HG02981 (cell line): ENCODE data around the gene TLR10.
"Not testable (repeated sequence)": the region's sequence is repeated elsewhere in the genome, so short reads cannot be mapped to it uniquely, and the experiment has no call there.

ENCODE experiments used
- ATAC-seq: cut with Tn5 transposase; IDR thresholded peaks from one replicate; pipeline ENCODE4 v1.9.1; 2021; ENCODE audit warnings: mild to moderate bottlenecking, moderate library complexity; ENCODE audit not compliant: unreplicated experiment

The TLR10 gene, protein sequence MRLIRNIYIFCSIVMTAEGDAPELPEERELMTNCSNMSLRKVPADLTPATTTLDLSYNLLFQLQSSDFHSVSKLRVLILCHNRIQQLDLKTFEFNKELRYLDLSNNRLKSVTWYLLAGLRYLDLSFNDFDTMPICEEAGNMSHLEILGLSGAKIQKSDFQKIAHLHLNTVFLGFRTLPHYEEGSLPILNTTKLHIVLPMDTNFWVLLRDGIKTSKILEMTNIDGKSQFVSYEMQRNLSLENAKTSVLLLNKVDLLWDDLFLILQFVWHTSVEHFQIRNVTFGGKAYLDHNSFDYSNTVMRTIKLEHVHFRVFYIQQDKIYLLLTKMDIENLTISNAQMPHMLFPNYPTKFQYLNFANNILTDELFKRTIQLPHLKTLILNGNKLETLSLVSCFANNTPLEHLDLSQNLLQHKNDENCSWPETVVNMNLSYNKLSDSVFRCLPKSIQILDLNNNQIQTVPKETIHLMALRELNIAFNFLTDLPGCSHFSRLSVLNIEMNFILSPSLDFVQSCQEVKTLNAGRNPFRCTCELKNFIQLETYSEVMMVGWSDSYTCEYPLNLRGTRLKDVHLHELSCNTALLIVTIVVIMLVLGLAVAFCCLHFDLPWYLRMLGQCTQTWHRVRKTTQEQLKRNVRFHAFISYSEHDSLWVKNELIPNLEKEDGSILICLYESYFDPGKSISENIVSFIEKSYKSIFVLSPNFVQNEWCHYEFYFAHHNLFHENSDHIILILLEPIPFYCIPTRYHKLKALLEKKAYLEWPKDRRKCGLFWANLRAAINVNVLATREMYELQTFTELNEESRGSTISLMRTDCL

DNA sequence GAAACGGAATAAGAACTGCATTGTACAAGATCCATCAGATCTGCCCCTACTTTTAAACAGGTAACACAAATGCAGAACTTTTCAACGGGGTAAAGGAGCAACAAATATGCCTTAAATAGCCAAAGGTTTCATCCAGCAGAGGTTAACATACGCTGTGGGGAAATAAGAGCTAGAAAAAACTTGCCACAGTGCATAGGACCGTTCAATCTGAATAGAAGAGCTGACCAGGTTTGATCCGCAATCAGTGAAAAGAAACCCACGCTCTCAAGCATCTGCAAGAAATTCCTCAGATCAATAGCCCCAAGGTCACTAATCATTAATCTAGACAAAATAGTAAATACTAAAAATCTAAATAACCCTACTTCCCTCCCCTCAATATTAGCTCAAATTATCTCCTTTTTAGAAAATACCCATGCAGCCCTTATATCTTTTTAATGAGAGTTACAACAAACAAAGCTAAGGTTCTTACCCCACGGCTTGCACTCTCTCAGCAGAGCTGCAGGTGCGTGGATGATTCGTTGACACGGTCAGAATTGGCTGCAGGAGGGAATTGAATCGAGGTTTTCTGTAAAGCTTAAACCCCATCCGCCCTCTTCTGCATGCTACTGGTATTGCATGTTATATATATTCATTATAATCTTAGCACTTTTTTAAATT is at the start of gene TLR10:
TSS of gene TLR10 (minus strand) at position 539 of the 657 bp plus-strand sequence. CDS start 7,400 bp downstream, outside the sequence.
- ATAC-seq: peak; percentile 56

DNA sequence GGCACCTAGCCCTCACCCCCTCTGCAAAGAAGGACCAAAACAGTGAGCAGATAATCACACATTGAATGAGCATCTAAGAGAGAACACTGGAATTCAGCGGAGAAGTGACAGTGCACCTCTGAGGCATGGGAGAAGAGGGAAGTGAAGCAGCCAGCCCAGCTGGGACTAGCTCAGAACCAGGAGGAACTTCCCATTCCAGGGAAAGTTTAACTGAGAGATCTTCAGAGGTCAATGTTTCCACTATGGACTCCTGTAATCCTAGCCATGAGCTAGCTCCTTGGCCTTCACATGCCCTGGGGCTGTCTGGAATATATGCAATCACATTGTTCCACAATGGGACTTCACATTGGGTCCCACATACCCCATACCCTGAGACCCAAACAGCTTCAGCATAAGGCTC is 49.4 kb upstream of the TLR10 start:
- no peak for ATAC-seq

DNA sequence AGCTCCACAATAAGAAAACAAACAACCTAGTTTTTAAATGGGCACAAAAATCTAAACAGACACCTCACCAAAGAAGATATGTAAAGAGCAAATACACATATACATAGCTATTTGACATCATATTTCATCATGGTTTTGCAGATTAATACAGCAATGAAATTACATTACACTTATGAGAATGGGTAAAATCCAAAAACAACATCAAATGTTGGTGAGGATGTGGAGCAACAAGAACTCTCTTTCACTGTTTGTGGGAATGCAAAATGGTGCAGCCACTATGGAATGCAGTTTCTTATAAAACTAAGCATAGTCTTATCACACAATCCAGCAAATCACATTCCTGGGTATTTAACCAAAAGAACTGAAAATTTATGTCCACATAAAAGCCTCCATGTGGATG is 48.9 kb upstream of the TLR10 start:
- ATAC-seq: no peak

DNA sequence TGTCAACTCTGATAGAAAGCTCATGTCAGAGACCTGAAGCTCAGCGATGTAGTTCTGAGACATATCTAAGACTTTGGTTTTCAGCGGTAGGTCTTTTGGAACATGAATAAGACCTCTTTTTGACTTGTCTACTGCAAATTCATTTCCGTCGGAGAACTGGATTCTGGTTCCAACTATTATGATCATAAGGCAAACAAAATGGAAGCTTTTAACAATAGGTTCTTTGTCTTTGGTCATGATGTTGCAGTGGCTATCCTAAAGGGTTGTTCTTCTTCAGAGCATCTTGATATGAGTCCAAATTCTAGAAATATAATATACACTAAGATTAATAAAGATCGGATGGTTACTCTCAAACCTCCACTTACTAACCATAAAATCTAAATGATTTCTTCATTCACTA is 46.4 kb upstream of the TLR10 start:
- ATAC-seq: no peak

DNA sequence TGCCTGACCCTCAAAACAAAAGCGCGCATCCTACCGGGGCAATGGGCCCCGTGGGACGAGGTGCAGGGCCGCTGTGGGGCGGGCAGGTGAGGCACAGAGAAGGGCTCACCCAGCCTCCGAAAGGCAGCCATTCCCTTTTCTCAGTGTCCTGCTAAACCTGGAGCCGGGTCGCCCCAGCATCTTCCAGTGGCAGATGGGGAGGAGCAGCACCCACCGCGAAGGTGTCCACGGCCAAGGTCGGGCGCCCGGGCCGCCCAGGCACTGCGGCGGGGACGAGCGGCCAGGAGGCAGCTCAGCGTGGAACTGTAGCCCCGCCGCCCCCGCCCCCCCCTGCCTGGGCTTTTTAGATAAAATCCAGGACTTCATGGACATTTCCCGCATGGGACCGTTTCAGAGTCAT is 41.0 kb upstream of the TLR10 start:
- ATAC-seq: no peak

DNA sequence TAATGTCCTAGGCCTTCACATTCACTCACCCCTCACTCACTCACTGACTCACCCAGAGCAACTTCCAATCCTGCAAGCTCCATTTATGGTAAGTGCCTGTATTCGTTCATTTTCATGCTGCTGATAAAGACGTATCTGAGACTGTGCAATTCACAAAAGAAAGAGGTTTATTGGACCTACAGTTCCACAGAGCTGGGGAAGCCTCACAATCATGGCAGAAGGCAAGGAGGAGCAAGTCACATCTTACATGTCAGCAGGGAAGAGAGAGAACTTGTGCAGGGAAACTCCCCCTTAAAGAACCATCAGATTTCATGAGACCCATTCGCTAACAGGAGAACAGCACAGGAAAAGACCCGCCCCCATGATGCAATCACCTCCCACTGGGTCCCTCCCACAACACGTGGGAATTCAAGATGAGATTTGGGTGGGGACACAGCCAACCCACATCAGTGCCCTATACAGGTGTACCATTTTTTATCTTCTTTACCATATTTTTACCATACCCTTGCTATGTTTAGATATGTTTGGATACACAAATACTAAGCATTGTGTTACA is 40.0 kb upstream of the TLR10 start:
- ATAC-seq: no peak

DNA sequence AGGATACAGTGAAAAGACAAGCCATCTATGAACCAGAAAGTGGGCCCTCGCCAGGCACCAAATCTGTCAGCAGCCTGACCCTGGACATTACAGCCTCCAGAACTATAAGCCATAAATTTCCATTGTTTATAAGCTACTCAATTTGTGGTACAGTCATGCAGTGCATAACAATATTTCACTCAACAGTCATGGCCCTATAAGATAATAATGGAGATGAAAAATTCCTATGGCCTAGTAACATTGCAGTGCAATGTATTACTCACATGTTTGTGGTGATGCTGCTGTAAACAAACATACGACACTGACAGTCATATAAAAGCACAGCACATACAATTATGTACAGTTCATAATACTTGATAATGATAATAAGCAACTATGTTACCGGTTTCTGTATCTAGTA is 38.9 kb upstream of the TLR10 start:
- ATAC-seq: no peak

DNA sequence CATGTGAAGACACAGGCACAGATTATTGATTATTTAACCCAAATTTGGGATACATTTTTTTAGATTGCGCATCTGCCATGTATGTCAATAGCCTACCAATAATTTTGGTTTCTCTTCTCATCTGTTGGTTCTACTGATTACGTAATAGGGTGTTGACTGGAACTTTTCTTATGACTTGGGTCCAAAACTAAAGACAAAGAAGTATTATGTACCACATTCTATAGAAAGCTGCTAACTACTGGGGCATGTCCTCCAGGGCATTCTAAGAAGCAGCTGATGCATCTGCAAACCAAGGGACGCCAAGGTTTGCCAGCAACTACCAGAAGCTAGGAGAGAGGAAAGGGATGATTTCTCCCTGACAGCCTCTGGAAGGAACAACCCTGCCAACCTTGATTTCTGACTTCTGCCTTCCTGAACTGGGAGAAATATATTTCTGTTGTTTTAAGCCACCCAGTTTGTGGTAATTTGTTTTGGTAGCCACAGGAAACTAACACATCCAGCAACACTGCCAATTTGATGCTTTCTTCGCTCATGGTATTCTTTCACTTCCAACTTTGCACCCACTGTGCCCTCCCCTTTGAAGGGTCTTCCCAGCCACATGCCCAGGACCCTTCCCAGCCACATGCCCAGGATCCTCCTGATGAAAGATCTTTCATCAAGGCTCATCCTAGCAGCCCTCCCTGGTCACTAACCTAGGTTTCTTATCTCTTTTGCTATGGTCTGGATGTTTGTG is 37.7 kb upstream of the TLR10 start:
- ATAC-seq: peak; percentile 45

DNA sequence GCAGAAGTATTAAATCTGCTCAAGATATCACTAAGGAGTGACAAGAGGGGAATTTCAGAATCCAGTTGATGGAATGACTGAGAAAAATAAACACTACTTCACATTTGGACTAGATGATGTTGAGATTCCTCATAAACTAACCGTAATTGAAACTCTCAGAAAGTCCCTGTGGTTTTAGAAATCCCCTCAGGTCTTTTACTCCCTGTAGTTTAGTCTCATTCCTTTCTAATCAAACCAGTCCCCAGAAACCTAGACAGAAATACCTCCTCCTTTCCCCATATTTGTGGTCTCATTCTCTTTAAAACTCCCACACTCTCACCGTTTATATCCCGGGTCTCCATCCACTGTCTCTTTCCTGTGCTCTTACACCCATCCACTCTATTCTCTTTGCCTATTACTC is 36.8 kb upstream of the TLR10 start:
- no peak for ATAC-seq

DNA sequence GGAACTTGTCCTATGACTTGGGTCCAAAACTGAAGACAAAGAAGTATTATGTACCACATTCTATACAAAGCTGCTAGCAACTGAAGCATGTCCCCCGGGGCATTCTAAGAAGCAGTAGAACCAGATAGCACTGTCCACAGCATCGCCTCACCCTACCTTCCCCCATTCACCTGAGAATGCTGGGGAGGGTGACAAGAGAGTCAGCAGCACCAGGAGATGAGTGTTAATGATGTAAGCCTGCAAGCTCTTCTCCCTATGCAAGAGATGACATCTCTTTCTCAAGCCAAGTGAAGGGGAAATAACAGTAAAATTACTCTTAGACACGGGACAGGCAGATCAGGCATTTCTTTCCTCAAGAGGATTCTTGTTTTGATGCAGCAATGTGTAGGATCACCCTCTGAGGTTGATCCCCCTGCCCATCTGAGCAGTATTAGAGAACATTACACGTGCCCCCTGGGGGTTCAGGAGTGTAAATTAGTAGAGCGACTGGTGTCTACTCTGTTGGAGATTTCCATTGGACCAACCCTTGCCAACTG is 35.7 kb upstream of the TLR10 start:
- ATAC-seq: peak; percentile 49

DNA sequence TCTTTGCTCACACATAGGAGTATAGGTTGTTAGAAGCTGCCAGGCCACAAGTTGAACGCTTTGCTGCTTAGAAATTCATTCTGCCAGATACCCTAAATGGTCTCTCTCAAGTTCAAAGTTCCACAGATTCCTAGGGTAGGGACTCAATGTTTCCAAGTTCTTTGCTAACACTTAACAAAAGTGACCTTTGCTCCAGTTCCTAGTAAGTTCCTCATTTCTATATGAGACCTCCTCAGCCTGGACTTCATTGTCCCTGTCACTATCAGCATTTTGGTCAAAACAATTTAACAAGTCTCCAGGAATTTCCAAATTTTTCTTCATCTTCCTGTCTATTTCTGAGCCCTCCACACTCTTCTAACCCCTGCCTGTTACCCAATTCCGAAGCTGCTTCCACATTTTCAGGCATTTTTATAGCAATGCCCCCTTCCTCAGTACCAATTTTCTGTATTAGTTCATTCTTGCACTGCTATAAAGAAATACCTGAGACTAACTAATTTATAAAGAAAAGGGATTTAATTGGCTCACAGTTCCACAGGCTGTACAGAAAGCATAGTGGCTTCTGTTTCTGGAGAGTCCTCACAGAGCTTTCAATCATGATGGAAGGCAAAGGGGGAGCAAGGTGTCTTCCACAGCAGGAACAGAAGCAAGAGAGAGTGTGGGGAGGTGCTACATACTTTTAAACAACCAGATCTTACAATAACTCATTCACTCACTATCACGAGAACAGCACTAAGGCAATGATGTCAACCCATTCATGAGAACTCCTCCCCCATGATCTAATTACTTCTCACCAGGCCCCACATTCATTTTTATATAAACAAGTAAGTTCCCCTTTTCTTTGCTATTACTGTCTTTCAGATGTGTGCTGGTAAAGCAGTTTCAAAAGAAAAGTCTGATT is 33.3 kb upstream of the TLR10 start:
- ATAC-seq: no peak

DNA sequence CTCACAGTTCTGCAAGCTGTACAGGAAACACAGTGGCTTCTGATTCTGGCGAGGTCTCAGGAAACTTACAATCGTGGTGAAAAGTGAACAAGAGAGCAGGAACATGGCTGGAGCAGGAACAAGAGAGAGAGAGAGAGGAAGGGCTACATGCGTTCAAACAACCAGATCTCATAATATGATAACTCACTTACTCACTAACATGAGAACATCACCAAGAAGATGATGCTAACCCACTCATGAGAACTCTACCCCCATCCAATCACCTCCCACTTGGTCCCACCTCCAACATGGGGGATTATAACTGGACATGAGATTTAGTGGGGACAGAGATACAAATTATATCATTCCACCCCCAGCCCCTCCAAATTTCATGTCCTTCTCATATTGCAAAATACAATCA is 31.6 kb upstream of the TLR10 start:
- no peak for ATAC-seq

DNA sequence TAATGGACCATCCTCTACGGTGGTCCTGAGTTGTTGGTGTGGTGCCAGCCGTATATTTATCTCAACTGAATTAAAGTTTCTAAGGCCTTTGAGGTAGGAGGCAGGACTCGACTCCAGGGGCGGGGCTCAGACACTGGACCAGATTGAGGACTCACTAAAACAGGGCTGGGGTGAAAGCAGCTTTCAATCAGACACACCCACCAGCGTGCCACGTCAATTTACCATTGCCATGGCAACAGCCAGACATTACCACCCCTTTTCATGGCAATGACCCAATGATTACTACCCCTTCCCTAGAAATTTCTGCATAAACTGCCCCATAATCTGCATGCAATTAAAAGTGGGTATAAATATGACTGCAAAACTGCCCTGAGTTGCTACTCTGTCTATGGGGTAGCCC is 28.5 kb upstream of the TLR10 start:
- no peak for ATAC-seq

DNA sequence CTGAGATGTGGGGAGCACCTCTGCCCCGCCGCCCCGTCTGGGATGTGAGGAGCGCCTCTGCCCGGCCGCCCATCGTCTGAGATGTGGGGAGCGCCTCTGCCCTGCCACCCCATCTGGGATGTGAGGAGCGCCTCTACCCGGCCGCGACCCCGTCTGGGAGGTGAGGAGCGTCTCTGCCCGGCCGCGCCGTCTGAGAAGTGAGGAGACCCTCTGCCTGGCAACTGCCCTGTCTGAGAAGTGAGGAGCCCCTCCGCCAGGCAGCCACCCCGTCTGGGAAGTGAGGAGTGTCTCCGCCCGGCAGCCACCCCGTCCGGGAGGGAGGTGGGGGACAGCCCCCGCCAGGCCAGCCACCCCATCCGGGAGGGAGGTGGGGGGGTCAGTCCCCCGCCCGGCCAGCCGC is 24.7 kb upstream of the TLR10 start:
- not testable (repeated sequence) for ATAC-seq

DNA sequence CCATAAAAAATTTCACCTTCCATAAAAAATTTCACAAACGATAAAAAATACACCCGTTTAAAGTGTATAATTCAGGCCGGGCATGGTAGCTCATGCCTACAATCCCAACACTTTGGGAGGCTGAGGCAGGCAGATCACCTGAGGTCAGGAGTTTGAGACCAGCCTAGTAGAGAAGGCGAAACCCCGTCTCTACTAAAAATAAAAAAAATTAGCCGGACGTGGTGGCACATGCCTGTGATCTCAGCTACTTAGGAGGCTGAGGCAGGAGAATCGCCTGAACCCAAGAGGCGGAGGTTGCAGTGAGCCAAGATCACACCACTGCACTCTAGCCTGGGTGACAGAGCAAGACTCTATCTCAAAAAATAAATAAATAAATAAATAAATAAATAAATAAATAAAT is 23.5 kb upstream of the TLR10 start:
- not testable (repeated sequence) for ATAC-seq

DNA sequence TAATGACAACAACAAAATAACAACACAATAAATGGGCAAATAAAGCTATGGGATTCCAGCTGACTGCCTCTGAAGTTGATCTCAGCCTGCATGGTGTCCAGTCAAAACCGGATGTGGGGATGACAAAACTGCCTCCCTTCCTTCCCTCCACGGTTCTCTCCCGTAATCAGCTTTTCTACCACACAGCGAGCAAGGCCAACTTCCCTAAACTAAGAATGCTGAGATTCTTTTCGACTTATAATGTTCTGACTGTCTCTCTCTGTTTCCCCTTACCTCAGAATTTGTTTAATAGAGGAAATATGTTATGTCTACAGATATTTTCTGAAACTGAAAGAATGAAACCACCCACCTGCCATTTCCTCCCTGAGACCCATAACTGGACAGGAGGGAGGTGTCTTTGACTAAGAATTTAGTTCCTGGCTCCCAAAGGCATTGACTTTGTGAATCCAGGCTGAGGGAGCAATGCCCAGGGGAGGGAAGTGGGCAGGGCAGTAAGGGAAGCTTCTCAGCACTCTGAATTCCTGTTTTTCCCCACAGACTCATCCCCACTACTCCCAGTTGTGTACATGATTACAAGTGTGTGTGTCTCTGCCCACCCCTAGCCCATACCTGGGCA is 22.8 kb upstream of the TLR10 start:
- ATAC-seq: peak; percentile 71

DNA sequence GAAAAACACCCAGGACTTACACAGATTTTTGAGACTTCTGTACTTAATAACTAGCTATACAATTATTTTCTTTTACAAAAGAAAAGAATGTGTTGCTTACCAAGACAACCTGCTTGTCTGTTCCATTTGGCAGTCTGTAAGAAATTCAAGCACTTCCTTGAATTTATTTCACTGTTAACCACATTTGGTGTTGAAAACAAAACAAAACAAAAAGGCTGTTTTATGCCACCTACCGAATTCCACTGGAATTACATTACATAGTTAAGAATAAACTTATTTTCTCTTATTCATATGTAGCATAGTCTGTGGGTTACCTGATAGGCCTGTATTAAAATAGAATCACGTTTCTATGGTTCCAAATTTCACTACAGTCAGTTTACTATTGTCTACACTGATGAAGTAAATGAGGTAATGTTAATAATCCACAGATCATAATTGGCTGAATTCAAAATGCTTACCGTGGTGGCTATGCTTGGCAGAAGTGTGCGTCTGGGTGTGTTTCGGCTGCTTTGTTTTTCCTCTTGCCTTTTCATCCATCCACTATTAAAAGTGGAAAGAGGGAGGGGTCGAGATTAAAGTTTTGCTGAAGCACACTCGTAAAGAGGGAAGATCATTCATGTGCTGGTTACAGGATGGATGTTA is 22.0 kb upstream of the TLR10 start, which contains the start of gene TLR1:
TSS of gene TLR1 (minus strand) at position 138 of the 642 bp plus-strand sequence. CDS start 5,960 bp downstream, outside the sequence.
- ATAC-seq: peak; percentile 32
